OCI-LY3 (cell line): ENCODE measurements around the gene GAK.

ENCODE experiments used
- H2AFZ ChIP-seq: fragments of 200-600, 300-600 bp; shearing (Covaris generic); 2 replicates; pipeline ENCODE4 v1.6.0; 2014; ENCODE audit warnings: antibody characterized with exemption, low read depth, low read length
- H3K27ac ChIP-seq: fragments of 200-600, 300-600 bp; sonication (generic); 2 replicates; pipeline ENCODE4 v1.5.1; 2014; ENCODE audit warnings: mild to moderate bottlenecking, low read length, moderate library complexity, mixed read lengths
- H3K27me3 ChIP-seq: fragments of 200-600, 300-600 bp; sonication (generic); 2 replicates; pipeline ENCODE4 v1.6.1; 2014; ENCODE audit warnings: low read depth, low read length, mixed read lengths
- H3K36me3 ChIP-seq: fragments of 200-600, 300-600 bp; sonication (generic); replicated peaks from 2 replicates; pipeline ENCODE3; 2014; ENCODE audit warnings: low read depth, low read length, mixed read lengths
- H3K4me1 ChIP-seq: fragments of 300-600, 200-600 bp; sonication (generic); 2 replicates; pipeline ENCODE4 v1.6.1; 2014; ENCODE audit warnings: low read length, mixed read lengths
- H3K4me2 ChIP-seq: fragments of 200-600, 300-600 bp; sonication (generic); 2 replicates; pipeline ENCODE4 v1.6.1; 2014; ENCODE audit warnings: low read length, mixed read lengths
- H3K4me3 ChIP-seq: fragments of 300-600, 200-600 bp; sonication (generic); 2 replicates; pipeline ENCODE4 v1.5.1; 2014; ENCODE audit warnings: antibody characterized with exemption, mild to moderate bottlenecking, low read length, moderate library complexity
- H3K79me2 ChIP-seq: fragments of 300-600, 200-600 bp; shearing (Covaris generic); 2 replicates; pipeline ENCODE4 v1.6.1; 2014; ENCODE audit warnings: mild to moderate bottlenecking, low read length, mixed read lengths
- H3K9ac ChIP-seq: fragments of 300-600, 200-600 bp; shearing (Covaris generic); 2 replicates; pipeline ENCODE4 v1.6.0; 2014; ENCODE audit warnings: mild to moderate bottlenecking, low read length, moderate library complexity
- H3K9me3 ChIP-seq: fragments of 200-600, 300-600 bp; shearing (Covaris generic); 2 replicates; pipeline ENCODE4 v1.6.1; 2014; ENCODE audit warnings: low read length, mixed read lengths; ENCODE audit not compliant: insufficient read depth
- H4K20me1 ChIP-seq: fragments of 200-600, 300-600 bp; sonication (generic); 2 replicates; pipeline ENCODE4 v1.6.1; 2016; ENCODE audit warnings: low read length, mixed read lengths; ENCODE audit not compliant: insufficient read depth
- EZH2phosphoT487 ChIP-seq: fragments of 200-600 bp; shearing (Covaris generic); IDR thresholded peaks from 2 replicates; pipeline ENCODE4 v1.6.1; 2018; ENCODE audit warnings: antibody characterized with exemption, mixed run types, low read depth
- TF ChIP-seq, protein P1 (sequence below): fragments of 200-600, 300-600 bp; sonication (generic); IDR thresholded peaks from 2 replicates; pipeline ENCODE4 v1.5.1; 2014; ENCODE audit warnings: antibody characterized with exemption, low read length, low read depth

Gene GAK

GRCh38 chr4:962231-963208 is 30.4 kb upstream of the GAK start:
- Histone ChIP-seq H3K79me2 (no peaks in the 10 kb centered on the region), H3K36me3 (no peaks in the 10 kb centered on the region), H2AFZ (no peak overlapping the region), H3K4me2 (no peak overlapping the region), H3K27me3 (no peaks in the 10 kb centered on the region), H3K4me1 (no peaks in the 10 kb centered on the region), H3K27ac (no peak overlapping the region), H4K20me1 (no peaks in the 10 kb centered on the region), H3K4me3 (no peak overlapping the region), H3K9me3 (no peaks in the 10 kb centered on the region), H3K9ac (no peak overlapping the region)
- no peak for TF ChIP-seq EZH2phosphoT487
- TF ChIP-seq, protein P1, sequence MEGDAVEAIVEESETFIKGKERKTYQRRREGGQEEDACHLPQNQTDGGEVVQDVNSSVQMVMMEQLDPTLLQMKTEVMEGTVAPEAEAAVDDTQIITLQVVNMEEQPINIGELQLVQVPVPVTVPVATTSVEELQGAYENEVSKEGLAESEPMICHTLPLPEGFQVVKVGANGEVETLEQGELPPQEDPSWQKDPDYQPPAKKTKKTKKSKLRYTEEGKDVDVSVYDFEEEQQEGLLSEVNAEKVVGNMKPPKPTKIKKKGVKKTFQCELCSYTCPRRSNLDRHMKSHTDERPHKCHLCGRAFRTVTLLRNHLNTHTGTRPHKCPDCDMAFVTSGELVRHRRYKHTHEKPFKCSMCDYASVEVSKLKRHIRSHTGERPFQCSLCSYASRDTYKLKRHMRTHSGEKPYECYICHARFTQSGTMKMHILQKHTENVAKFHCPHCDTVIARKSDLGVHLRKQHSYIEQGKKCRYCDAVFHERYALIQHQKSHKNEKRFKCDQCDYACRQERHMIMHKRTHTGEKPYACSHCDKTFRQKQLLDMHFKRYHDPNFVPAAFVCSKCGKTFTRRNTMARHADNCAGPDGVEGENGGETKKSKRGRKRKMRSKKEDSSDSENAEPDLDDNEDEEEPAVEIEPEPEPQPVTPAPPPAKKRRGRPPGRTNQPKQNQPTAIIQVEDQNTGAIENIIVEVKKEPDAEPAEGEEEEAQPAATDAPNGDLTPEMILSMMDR = no peak

DNA sequence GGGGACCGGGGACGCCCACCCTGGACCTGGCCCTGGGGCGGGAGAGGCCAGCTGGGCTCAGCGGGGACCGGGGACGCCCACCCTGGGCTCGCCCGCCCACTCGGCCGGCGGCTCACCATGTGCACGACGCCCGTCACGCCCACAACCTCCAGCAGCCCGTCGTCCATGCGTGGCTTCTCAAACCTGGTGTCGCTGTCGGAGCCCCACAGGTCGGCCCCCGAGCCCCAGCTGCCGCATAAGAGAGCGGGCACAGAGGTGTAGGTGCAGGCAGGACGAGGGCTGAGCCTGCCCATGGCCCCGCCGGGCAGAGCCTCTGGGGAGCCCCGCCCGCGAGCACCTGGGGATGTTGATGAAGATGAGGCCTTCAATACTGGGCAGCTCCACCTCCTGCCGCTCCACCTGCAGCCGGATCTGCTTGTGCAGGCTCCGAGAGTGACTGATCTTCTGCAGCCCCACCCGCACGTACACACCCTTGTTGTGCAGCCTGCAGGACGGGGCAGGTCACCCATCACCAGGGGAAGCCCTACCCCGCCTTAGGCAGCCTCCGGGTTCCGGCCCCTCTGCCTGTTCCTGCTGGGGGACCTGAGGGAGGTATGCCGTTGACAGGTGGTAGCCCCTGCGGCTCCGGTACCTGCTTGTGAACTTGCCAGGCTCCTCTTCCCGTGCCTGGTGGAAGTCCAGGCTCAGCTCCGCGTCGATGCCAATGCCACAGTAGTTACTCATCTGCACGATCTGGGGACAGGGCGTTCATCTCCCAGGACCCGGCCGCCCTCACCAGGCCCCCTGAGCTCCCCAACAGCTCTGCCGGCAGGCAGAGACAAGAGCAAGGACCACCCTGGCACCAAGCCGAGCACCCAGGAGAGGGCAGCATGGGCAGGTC is 29.5 kb upstream of the GAK start:
- Histone ChIP-seq H3K9ac (no peak overlapping the region), H4K20me1 (no peaks in the 10 kb centered on the region), H3K79me2 (no peaks in the 10 kb centered on the region), H3K4me1 (no peaks in the 10 kb centered on the region), H3K36me3 (no peaks in the 10 kb centered on the region), H3K27ac (no peak overlapping the region), H3K4me2 (no peak overlapping the region), H3K4me3 (no peak overlapping the region), H3K27me3 (no peaks in the 10 kb centered on the region), H2AFZ (no peak overlapping the region), H3K9me3 (no peaks in the 10 kb centered on the region)
- TF ChIP-seq, protein P1 = no peak
- no peak for TF ChIP-seq EZH2phosphoT487

GRCh38 chr4:960636-961350 is 28.7 kb upstream of the GAK start:
- Histone ChIP-seq H4K20me1 (no peaks in the 10 kb centered on the region), H3K79me2 (no peaks in the 10 kb centered on the region)
- no peak for TF ChIP-seq EZH2phosphoT487
- TF ChIP-seq, protein P1 = no peak

More at GRCh38 chr4:960636-961350, 28.7 kb upstream of the GAK start:
- H3K4me1 ChIP-seq = no peaks in the 10 kb centered on the region
- H3K4me2 ChIP-seq = no peak overlapping the region
- H3K9me3 ChIP-seq = no peaks in the 10 kb centered on the region
- no peak overlapping the region for H3K9ac ChIP-seq
- H3K27ac ChIP-seq = no peak overlapping the region
- H3K4me3 ChIP-seq = no peak overlapping the region
- no peaks in the 10 kb centered on the region for H3K36me3 ChIP-seq
- no peaks in the 10 kb centered on the region for H3K27me3 ChIP-seq
- H2AFZ ChIP-seq = no peak overlapping the region
